Measurements from ENCODE around the gene NMT1. TPM values are rescaled to one million over a fixed set of nuclear protein-coding genes. Genes with fewer than 3 reads are reported as not detected.

The NMT1 gene
- total and polyA plus RNA-seq, 2 of the 13 experiments (the other 11 are each of a cell fraction or from before 2014, with no cell fraction given), result 75.7 to 142 TPM

GRCh38 chr17:45018848-45019711 lies 42.0 kb upstream of the NMT1 start (continued):
- TF ChIP-seq FOSL2 (CRISPR knock-in tag; IDR thresholded peaks at IDR 0.05), result 0 out of 2 replicates have a peak, but pooled peaks have one; percentile 11
- TF ChIP-seq DNMT1 (CRISPR knock-in tag; IDR thresholded peaks at IDR 0.05), result no peak
- TF ChIP-seq ZNF766 (CRISPR knock-in tag; IDR thresholded peaks at IDR 0.05; ENCODE audit: borderline replicate concordance), result peak; percentile 53; the same call in 1 of the 2 replicates
- 0 out of 2 replicates have a peak, but pooled peaks have one; percentile 26 for TF ChIP-seq NR0B2 (CRISPR knock-in tag; IDR thresholded peaks at IDR 0.05)
- peak; percentile 58; the same call in 1 of the 2 replicates for TF ChIP-seq TFAP4 (IDR thresholded peaks at IDR 0.05; ENCODE audit: borderline replicate concordance, low read depth)
- no peak for TF ChIP-seq ZNF772 (CRISPR knock-in tag; IDR thresholded peaks at IDR 0.05)
- TF ChIP-seq ZNF142 (CRISPR knock-in tag; IDR thresholded peaks at IDR 0.05), result peak; percentile 18; the same call in 1 of the 2 replicates
- peak; percentile 31 for TF ChIP-seq ZNF18 (CRISPR knock-in tag; IDR thresholded peaks at IDR 0.05; ENCODE audit: insufficient replicate concordance)
- TF ChIP-seq E2F5 (CRISPR knock-in tag; conservative IDR thresholded peaks at IDR 0.05), result 0 out of 2 replicates have a peak, but pooled peaks have one; percentile 11
- no peak for TF ChIP-seq THAP7 (CRISPR knock-in tag; IDR thresholded peaks at IDR 0.05)
- TF ChIP-seq ZMYM3 (CRISPR knock-in tag; IDR thresholded peaks at IDR 0.05), result 0 out of 2 replicates have a peak, but pooled peaks have one; percentile 10
- TF ChIP-seq ZSCAN21 (CRISPR knock-in tag; IDR thresholded peaks at IDR 0.05; ENCODE audit: borderline replicate concordance), result 0 out of 2 replicates have a peak, but pooled peaks have one; percentile 45
- TF ChIP-seq MAZ (IDR thresholded peaks at IDR 0.05; ENCODE audit: borderline replicate concordance, low read depth, low read length), result 0 out of 2 replicates have a peak, but pooled peaks have one; percentile 25
- TF ChIP-seq MAZ (CRISPR knock-in tag; IDR thresholded peaks at IDR 0.05; ENCODE audit: low read depth), result peak; percentile 48; the same call in 1 of the 2 replicates

Measured in HepG2 (cell line).